NCI-H69 (cell line): Measurements from ENCODE around the gene KIF1C.
"Not testable (repeated sequence)": the region's sequence is repeated elsewhere in the genome, so short reads cannot be mapped to it uniquely, and the experiment has no call there.

Source experiments
- DNase-seq: peaks from one replicate; lab custom pipeline; 2025; lab: John Stamatoyannopoulos, UW

The KIF1C gene

GRCh38 chr17:5002121-5002788 lies 4.5 kb downstream of the KIF1C start:
- no peak for DNase-seq

DNA sequence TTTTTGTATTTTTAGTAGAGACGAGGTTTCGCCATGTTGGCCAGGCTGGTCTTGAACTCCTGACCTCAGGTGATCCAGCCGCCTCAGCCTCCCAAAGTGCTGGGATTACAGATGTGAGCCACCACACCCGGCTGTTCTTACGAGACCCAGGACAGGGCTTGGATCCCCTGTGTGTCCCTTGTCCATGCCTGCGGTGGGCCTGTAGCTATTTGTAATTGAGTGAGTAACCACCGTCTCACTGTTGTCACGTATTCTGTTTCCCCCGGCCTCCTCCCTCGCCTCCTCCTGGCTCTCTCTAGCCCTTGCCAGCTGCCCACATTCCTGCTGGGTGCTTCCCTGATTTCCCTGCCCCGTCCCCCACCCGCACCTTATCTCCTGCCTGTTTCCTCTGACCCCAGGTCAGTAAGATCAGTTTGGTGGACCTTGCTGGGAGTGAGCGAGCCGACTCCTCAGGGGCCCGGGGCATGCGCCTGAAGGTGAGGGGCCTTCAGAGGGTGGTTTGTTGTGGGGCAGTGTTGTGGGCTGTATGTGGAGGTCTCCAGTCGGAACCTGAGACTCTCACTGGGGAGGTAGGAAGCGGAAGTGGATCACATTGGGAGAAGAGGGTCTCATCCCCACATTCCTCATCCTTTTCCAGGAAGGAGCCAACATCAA lies 5.6 kb downstream of the KIF1C start:
- DNase-seq, result no peak

- no peak for DNase-seq
Observed at GRCh38 chr17:5011928-5012327, 14.2 kb downstream of the KIF1C start.

DNA sequence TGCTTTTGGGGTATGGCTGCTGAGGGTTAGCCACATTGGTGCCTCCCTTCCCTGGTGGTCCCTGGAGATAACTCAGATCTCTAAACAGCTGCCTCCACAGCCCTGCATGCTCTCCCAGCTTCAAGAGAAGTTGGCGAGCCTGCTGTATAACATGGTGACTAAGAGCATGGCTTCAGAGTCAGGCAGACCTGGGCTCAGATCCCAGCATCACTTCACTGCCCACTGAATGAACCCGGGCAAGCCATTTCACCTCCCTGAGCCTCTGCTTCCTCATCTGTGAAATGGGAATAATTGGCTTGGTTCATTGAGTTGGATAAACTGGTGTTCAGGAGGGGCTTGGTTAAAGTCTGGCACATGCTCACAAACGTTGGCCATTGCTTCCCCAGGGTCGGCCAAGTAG lies 16.6 kb downstream of the KIF1C start:
- DNase-seq, result no peak

DNA sequence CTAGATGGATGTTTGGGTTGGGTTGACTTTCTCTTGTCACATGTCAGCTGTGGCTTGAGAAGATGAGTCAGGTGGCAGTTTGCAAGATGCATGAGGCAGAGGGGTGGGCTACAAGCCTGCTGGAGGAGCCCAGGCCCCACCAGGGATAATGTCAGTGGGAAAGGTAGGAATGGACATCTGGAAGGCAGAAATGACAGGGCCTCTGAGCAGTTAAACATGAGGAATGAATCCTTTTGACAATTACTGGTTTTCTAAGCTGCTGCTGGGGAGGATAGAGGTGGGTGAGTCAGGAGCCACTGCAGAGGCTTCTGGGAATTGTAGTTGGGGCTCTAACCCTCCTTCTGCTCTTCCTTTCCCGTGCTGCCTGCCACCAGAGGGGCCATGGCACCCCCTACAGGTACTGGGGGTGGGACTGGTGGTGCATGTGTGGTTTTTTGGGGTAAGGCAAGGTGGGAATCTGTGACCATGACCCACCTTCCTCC lies 21.8 kb downstream of the KIF1C start:
- DNase-seq, result peak; percentile 3

GRCh38 chr17:5020502-5021023 lies 22.8 kb downstream of the KIF1C start:
- no peak for DNase-seq

DNA sequence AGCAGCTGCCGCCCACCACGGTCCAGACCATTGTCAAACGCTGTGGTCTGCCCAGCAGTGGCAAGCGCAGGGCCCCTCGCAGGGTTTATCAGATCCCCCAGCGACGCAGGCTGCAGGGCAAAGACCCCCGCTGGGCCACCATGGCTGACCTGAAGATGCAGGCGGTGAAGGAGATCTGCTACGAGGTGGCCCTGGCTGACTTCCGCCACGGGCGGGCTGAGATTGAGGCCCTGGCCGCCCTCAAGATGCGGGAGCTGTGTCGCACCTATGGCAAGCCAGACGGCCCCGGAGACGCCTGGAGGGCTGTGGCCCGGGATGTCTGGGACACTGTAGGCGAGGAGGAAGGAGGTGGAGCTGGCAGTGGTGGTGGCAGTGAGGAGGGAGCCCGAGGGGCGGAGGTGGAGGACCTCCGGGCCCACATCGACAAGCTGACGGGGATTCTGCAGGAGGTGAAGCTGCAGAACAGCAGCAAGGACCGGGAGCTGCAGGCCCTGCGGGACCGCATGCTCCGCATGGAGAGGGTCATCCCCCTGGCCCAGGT lies 24.5 kb downstream of the KIF1C start:
- no peak for DNase-seq

DNA sequence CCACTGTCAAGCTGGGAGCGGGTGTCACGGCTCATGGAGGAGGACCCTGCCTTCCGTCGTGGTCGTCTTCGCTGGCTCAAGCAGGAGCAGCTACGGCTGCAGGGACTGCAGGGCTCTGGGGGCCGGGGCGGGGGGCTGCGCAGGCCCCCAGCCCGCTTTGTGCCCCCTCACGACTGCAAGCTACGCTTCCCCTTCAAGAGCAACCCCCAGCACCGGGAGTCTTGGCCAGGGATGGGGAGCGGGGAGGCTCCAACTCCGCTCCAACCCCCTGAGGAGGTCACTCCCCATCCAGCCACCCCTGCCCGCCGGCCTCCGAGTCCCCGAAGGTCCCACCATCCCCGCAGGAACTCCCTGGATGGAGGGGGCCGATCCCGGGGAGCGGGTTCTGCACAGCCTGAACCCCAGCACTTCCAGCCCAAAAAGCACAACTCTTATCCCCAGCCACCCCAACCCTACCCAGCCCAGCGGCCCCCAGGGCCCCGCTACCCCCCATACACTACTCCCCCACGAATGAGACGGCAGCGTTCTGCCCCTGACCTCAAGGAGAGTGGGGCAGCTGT lies 25.9 kb downstream of the KIF1C start:
- DNase-seq, result no peak

DNA sequence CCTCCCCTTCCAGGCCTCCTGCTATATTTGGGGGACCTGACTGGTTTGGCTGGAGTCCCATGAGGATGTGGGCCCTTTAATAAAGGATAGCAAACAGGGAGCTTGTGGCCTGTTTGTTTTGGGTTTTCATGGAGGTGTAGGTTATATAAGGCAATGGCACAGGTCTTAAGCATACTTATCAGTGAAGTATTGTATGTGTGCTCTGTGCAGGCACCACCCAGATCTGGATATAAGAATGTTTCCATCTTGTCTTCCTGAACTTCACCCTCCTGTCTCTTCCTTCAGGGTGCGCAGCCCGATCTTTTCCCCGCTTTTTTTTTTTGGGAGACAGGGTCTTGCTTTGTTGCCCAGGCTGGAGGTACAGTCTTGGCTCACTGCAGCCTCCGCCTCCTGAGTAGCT lies 26.9 kb downstream of the KIF1C start:
- no peak for DNase-seq

DNA sequence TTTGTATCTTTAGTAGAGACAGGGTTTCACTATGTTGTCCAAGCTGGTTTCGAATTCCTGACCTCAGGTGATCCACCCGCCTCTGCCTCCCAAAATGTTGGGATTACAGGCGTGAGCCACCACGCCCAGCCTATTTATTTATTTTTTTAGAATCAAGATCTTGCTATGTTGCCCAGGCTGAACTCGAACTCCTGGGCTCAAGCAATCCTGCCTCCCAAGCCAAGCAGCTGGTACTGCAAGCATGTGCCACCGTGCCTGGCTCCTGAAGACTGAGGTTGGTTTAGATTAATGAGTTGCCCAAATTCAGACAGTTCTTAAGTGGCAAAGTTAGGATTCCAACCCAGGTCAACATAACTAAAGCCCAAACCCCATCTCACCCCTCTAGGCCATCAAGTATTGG lies 29.5 kb downstream of the KIF1C start:
- no peak for DNase-seq

DNA sequence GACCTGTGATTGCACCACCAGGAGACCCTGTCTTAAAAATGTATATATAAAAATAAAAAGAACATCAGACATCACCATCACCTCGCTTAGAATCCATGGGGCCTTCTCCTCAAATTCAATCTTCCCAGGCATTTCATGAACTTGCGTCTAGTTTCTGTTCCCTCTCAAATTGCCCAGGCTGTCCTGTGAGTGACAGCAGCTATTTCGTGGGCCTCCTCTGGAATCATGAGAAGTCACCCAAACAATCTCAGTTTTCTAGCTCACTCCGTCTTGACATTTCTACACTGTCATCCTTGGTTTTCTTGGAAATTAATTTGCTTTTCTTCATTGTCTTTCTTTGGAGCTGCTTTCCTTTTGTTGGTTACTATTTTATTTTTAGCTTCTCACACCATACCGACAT lies 30.2 kb downstream of the KIF1C start:
- DNase-seq, result no peak

DNA sequence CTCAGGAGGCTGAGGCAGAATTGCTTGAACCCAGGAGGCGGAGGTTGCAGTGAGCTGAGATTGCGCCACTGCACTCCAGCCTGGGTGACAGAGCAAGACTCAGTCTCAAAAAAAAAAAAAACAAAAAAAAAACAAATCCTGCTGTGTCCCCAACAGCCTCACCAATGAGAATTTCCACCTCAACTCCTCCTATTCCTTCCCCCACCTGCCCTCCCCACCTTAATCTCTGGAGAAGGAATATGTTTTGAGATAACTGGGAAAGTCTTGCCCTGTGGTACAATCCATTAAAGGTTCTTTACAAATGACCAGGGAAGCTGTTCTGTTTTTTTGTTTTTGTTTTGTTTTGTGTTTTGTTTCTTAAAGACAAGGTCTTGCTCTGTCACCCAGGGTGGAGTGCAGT lies 32.4 kb downstream of the KIF1C start:
- DNase-seq, result not testable (repeated sequence)

GRCh38 chr17:5031365-5032082 lies 33.8 kb downstream of the KIF1C start:
- DNase-seq, result peak; percentile 85

GRCh38 chr17:5032865-5033264 lies 35.1 kb downstream of the KIF1C start:
- no peak for DNase-seq

DNA sequence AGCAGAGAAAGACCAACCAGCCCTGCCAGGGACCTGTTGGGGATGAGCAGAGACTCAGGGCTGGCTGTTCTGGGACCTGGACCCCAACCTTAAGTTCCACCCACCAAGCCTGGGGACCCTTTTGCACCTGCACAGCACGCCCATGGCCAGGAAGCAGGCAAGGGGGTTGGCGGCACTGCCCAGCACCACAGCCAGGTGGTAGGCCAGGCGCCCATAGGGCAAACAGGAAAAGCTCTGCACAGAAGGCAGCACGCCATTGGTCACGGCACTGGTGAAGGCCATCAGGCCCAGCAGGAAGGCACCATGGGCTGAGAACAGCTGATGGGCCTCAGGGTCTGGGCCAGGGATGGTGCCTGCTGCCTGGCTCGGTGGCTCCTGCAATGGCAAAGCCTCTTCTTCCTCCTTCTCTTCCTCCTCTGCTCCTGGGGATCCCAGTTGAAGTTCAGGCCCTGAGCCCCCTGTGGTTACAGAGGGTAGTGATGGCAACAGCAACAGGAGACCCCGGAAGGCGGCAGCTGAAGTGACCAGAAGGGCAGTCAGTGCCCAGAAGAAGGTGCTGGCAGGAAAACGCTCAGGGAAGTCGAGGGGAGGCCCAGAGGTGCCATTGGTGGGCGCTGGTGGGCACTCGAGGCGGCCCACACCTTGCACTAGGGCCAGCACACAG lies 35.7 kb downstream of the KIF1C start:
- DNase-seq, result no peak

DNA sequence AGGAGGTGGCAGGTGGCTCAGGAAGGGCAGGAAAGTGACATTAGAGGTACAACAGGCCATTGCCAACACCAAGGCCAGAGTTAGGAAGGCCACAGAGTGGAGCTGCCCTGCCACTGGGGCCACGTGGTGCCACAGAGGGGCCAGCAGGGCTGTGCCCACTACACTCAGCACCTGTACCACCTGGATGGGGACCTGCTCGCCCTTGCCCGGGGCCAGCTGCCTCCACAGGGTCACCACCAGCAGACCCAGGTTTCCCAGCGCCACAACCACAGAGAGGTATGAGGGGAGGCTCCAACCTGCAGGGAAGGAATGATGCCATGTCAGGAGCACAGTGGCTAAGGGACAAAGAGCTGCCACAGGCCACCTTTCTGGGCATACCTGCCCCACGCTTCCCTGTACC lies 36.3 kb downstream of the KIF1C start:
- no peak for DNase-seq

DNA sequence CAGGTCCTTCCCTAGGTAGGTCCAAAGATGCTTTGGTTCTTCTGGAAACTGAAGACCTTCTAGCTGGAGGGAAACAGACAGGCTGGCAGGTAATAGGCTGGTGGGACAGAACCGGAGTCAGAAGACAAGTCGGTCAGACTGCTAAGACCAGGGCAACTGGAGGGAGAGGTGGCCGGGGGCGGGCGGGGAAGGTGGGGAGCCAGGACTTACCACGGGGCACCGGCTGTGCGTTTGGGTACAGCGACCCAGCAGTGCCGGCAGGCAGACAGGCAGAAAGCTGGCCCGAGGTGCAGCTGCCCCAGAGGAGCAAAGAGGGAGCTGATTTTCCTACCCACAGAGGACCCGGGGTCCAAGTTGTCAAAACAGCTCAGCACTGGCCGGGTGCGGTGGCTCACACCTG lies 36.9 kb downstream of the KIF1C start:
- no peak for DNase-seq

GRCh38 chr17:5035315-5035714 lies 37.6 kb downstream of the KIF1C start, which contains the start of gene SLC52A1:
TSS of gene SLC52A1 (minus strand) at chr17:5035426. CDS start at chr17:5034606, 820 bp downstream.
- DNase-seq, result peak; percentile 6

GRCh38 chr17:5042157-5043022 lies 44.6 kb downstream of the KIF1C start:
- DNase-seq, result no peak

DNA sequence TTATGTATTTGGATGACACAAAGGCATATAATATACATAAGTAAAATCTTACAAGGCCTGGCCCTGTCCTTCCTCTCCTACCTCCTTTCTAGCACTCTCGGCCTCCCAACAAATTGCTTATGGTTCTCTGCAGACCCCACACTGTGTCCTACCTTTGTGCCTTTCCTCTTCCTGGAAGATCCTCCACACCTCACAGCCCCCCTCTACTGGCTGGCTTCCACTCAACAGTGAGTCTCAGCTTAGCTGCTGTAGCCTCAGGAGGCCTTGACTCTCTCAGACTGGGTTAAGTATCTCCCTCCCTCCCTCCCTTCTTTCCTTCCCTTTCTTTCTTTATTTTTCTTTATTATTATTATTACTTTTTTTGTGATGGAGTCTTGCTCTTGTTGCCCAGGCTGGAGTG lies 45.8 kb downstream of the KIF1C start:
- DNase-seq, result no peak

GRCh38 chr17:5044630-5045029 lies 46.9 kb downstream of the KIF1C start:
- DNase-seq, result no peak
